HCT116 (cell line): ENCODE data around the gene IGFBPL1. TPM values are rescaled to one million over a fixed set of nuclear protein-coding genes. Genes with fewer than 3 reads are reported as not detected.

Experiments
- ATAC-seq: fragments of 200-7000 bp; cut with Tn5 transposase; 2 replicates; pipeline ENCODE4 v1.9.1; 2020; ENCODE audit warnings: mild to moderate bottlenecking, moderate library complexity
- BruUV-seq: library from RNA; stranded (reverse); fragments of 400-500 nt; replicated peaks from 2 replicates; lab custom pipeline; 2021; lab: Mats Ljungman, UMichigan
- CTCF ChIA-PET: fragments of 300-600 bp; sonication (Branson Sonifier 250); formaldehyde crosslinking; loops from one replicate; lab custom pipeline; 2021; ENCODE audit warnings: antibody characterized with exemption; lab: Charles Lee
- POLR2A ChIA-PET: fragments of 300-600, 350-600 bp; sonication (Branson Sonifier 250); formaldehyde crosslinking; loops from one replicate; lab custom pipeline; 2021; ENCODE audit warnings: antibody characterized with exemption; lab: Charles Lee
- RAD21 ChIA-PET, 2 experiments: fragments of 300-600 bp; sonication (Branson Sonifier 250); formaldehyde crosslinking; loops; one replicate each; lab custom pipeline; 2023; ENCODE audit warnings: low total read pairs in 2 of 2; ENCODE audit not compliant: uncharacterized antibody in 2 of 2, unreplicated experiment in 2 of 2, low non-redundant PET in 1 of 2; lab: Charles Lee
- DNase-seq: peaks from one replicate; pipeline ENCODE4 v3.0.0-alpha.2; 2010; ENCODE audit warnings: low read depth, low spot score
- H2AFZ ChIP-seq: fragments of 200-600 bp; shearing (Covaris generic), sonication (generic); 2 replicates; pipeline ENCODE4 v1.6.1; 2017; ENCODE audit warnings: low read depth, mixed run types, mixed read lengths, antibody characterized with exemption, low read length; ENCODE audit not compliant: poor library complexity, severe bottlenecking
- H3K27ac ChIP-seq: 2 replicates; pipeline ENCODE4 v1.5.1; 2012; ENCODE audit warnings: low read depth, low read length
- H3K27me3 ChIP-seq: fragments of 200-600 bp; sonication (generic); 2 replicates; pipeline ENCODE4 v1.6.1; 2016; ENCODE audit warnings: mixed run types, low read length, mixed read lengths; ENCODE audit not compliant: insufficient read depth
- H3K36me3 ChIP-seq, 2 experiments: fragments of 200-500 bp in 1 of 2; fragments of 200-600 bp in 1 of 2; sonication (Bioruptor generic) in 1 of 2; sonication (generic) in 1 of 2; 2 replicates each; pipeline versions ENCODE4 v1.5.1 to v1.6.1; 2014 to 2016; ENCODE audit warnings: low read length in 2 of 2, inconsistent platforms in 1 of 2, mixed read lengths in 1 of 2, mixed run types in 1 of 2; ENCODE audit not compliant: insufficient read depth in 2 of 2, control insufficient read depth in 1 of 2
- H3K4me1 ChIP-seq, 2 experiments: fragments of 200-600 bp in 1 of 2; sonication (generic) in 1 of 2; 2 replicates each; pipeline versions ENCODE4 v1.5.1 to v1.6.1; 2012 to 2017; ENCODE audit warnings: low read length in 2 of 2, inconsistent platforms in 1 of 2, mild to moderate bottlenecking in 1 of 2, mixed read lengths in 1 of 2, mixed run types in 1 of 2, moderate library complexity in 1 of 2; ENCODE audit not compliant: insufficient read depth in 2 of 2, control insufficient read depth in 1 of 2
- H3K4me2 ChIP-seq: fragments of 200-600 bp; sonication (generic); 2 replicates; pipeline ENCODE4 v1.6.1; 2017; ENCODE audit warnings: mixed run types, low read length, mixed read lengths
- H3K4me3 ChIP-seq, 2 experiments: fragments of 200-600 bp in 1 of 2; sonication (generic) in 1 of 2; replicated peaks in 1 of 2; 2 replicates each; pipeline ENCODE4 v1.5.1; 2011 to 2016; ENCODE audit warnings: low read length in 2 of 2, control low read depth in 1 of 2, low read depth in 1 of 2, mild to moderate bottlenecking in 1 of 2, mixed read lengths in 1 of 2, mixed run types in 1 of 2
- H3K79me2 ChIP-seq: fragments of 200-600 bp; sonication (generic); 2 replicates; pipeline ENCODE4 v1.6.1; 2017; ENCODE audit warnings: mild to moderate bottlenecking, mixed run types, low read length, moderate library complexity, mixed read lengths; ENCODE audit not compliant: insufficient read depth
- H3K9ac ChIP-seq: fragments of 200-600 bp; sonication (generic); 2 replicates; pipeline ENCODE4 v1.6.1; 2016; ENCODE audit warnings: low read length, mixed read lengths
- H3K9me2 ChIP-seq: fragments of 200-600 bp; sonication (generic), shearing (Covaris generic); 2 replicates; pipeline ENCODE4 v1.6.1; 2017; ENCODE audit warnings: mixed run types, mild to moderate bottlenecking, moderate library complexity; ENCODE audit not compliant: insufficient read depth
- H3K9me3 ChIP-seq, 2 experiments: fragments of 200-500 bp in 1 of 2; fragments of 200-600 bp in 1 of 2; sonication (Bioruptor generic) in 1 of 2; sonication (generic) in 1 of 2; 2 replicates each; pipeline ENCODE4 v1.6.1; 2014 to 2017; ENCODE audit warnings: low read length in 2 of 2, mixed read lengths in 2 of 2, inconsistent platforms in 1 of 2, low read depth in 1 of 2, mild to moderate bottlenecking in 1 of 2, mixed run types in 1 of 2, moderate library complexity in 1 of 2; ENCODE audit not compliant: control insufficient read depth in 1 of 2, insufficient read depth in 1 of 2
- H4K20me1 ChIP-seq: fragments of 200-600 bp; sonication (generic), shearing (Covaris generic); 2 replicates; pipeline ENCODE4 v1.6.1; 2017; ENCODE audit warnings: mixed run types, mild to moderate bottlenecking, moderate library complexity; ENCODE audit not compliant: insufficient read depth
- CBX3 ChIP-seq: IDR thresholded peaks from 2 replicates; pipeline ENCODE4 v1.6.1; 2012; ENCODE audit warnings: low read depth
- CEBPB ChIP-seq: IDR thresholded peaks from 2 replicates; pipeline ENCODE4 v1.6.1; 2012; ENCODE audit warnings: low read depth
- EGR1 ChIP-seq: IDR thresholded peaks from 2 replicates; pipeline ENCODE4 v1.6.1; 2012; ENCODE audit warnings: low read depth
- EZH2 ChIP-seq: fragments of 200-600 bp; sonication (generic); IDR thresholded peaks from 2 replicates; pipeline ENCODE4 v1.6.1; 2017; ENCODE audit warnings: antibody characterized with exemption, mixed run types
- EZH2phosphoT487 ChIP-seq: fragments of 200-600 bp; IDR thresholded peaks from 2 replicates; pipeline ENCODE4 v1.6.1; 2018; ENCODE audit warnings: antibody characterized with exemption, borderline replicate concordance
- JUND ChIP-seq: IDR thresholded peaks from 2 replicates; pipeline ENCODE4 v1.6.1; 2012
- POLR2A ChIP-seq: IDR thresholded peaks from 2 replicates; pipeline ENCODE4 v1.7.0; 2011; ENCODE audit warnings: borderline replicate concordance; ENCODE audit not compliant: insufficient read depth, insufficient read length; ENCODE audit errors: extremely low read depth
- SIN3A ChIP-seq: IDR thresholded peaks from 2 replicates; pipeline ENCODE4 v1.6.1; 2012; ENCODE audit warnings: low read depth
- SP1 ChIP-seq: IDR thresholded peaks from 2 replicates; pipeline ENCODE4 v1.6.1; 2012; ENCODE audit warnings: low read depth
- SRF ChIP-seq: IDR thresholded peaks from 2 replicates; pipeline ENCODE4 v1.6.1; 2012; ENCODE audit warnings: low read depth
- TCF7L2 ChIP-seq: IDR thresholded peaks from 2 replicates; pipeline ENCODE4 v1.7.0; 2011; ENCODE audit warnings: borderline replicate concordance, inconsistent platforms; ENCODE audit not compliant: insufficient read depth, insufficient read length; ENCODE audit errors: extremely low read depth
- YY1 ChIP-seq: IDR thresholded peaks from 2 replicates; pipeline ENCODE4 v1.6.1; 2011; ENCODE audit warnings: low read length, low read depth, moderate library complexity, mild to moderate bottlenecking; ENCODE audit not compliant: insufficient replicate concordance; ENCODE audit errors: extremely low read depth
- ZFX ChIP-seq: fragments of 450-650 bp; IDR thresholded peaks from 2 replicates; pipeline ENCODE4 v1.6.1; 2017
- ZNF274 ChIP-seq: fragments of 200-500 bp; sonication (Bioruptor generic); IDR thresholded peaks from 2 replicates; pipeline ENCODE4 v1.6.1; 2014; ENCODE audit warnings: mild to moderate bottlenecking, low read depth, low read length, inconsistent platforms
- intact Hi-C: fragments of 100-400 bp; cut with micrococcal nuclease; formaldehyde crosslinking; loops from 2 replicates; pipeline ENCODE4 v1.10.0; 2022
- total RNA-seq: library from RNA; stranded (reverse); gene quantifications from one replicate; pipeline ENCODE4 v1.2.1, GENCODE V29; 2021; ENCODE audit not compliant: unreplicated experiment
- TF ChIP-seq, protein P1 (sequence below): IDR thresholded peaks from 2 replicates; pipeline ENCODE4 v1.6.1; 2012
- TF ChIP-seq, protein P2 (sequence below): IDR thresholded peaks from 2 replicates; pipeline ENCODE4 v1.6.1; 2012
- TF ChIP-seq, protein P3 (sequence below): IDR thresholded peaks from 2 replicates; pipeline ENCODE4 v1.6.1; 2011; ENCODE audit warnings: mild to moderate bottlenecking, low read length, moderate library complexity; ENCODE audit not compliant: insufficient replicate concordance; ENCODE audit errors: extremely low read depth

Gene IGFBPL1
- total RNA-seq, 1 experiment from 2014 or later: not detected

DNA sequence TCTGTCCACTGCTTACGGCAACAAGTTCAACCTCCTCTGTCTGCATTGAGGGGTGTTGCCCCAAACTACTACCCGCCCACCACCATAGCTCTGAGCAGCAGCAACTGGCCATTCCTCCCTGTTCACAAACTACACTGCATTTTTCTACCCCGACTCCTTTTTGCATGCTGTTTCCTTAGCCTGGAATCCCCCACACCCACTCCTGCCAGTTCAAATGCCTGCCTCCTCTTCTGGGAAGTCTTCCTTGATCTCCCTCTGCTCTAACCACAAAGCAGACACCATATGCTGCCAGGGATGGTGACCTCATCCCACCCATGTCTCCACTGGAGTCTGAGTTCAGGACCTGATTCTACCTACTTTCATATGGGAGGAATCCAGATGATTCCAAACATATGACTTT, 18.5 kb downstream of the IGFBPL1 start:
- POLR2A ChIA-PET: no interaction called here
- intact Hi-C loops: loop anchor here (10.0 kb wide), 1 partner anchor 821 kb away; no protein-coding TSS in a partner anchor
- H4K20me1 ChIP-seq: no peaks in the 10 kb centered on the region
- H2AFZ ChIP-seq: no peak overlapping the region
- BruUV-seq: no TSS peak
- RAD21 ChIA-PET: no interaction called here
- H3K4me3 ChIP-seq: no peak overlapping the region
- TF ChIP-seq SIN3A (no peak), SP1 (no peak), POLR2A (no peak), YY1 (no peak), EGR1 (no peak), TCF7L2 (no peak), EZH2 (no peak), SRF (no peak), JUND (no peak)
- TF ChIP-seq, protein P1, sequence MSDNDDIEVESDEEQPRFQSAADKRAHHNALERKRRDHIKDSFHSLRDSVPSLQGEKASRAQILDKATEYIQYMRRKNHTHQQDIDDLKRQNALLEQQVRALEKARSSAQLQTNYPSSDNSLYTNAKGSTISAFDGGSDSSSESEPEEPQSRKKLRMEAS: no peak
- H3K4me2 ChIP-seq: no peak overlapping the region
- no peaks in the 10 kb centered on the region for H3K79me2 ChIP-seq
- peaks cover 21% of the 10 kb centered on the region; the same call in 1 of the 2 replicates for H3K27me3 ChIP-seq
- CTCF ChIA-PET: no interaction called here
- no peaks in the 10 kb centered on the region for H3K9me2 ChIP-seq
- H3K9ac ChIP-seq: no peak overlapping the region
- no peaks in the 10 kb centered on the region for H3K4me1 ChIP-seq
- no peaks in the 10 kb centered on the region for H3K36me3 ChIP-seq
- H3K27ac ChIP-seq: no peak overlapping the region
- no peaks in the 10 kb centered on the region for H3K9me3 ChIP-seq
- DNase-seq: no peak
- no peak for ATAC-seq

DNA sequence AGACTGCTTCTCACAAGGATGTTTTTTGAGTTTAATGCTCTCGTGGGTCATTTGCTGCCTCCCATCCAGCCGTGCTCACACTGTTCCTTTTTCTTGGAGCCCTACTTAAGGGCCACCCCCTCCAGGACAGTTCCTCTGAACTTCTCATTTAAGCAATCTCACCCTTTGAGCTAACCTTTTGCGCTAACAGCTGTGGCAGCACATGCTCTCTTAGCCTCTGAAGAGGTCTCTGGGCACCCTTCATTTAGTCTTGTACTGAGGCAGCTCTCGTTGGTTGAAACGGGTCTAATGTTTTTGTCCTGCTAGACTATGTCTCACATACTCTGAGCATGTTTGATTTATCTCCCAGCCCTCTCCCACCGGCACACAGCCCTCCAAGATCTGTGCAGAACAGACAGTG, 19.9 kb downstream of the IGFBPL1 start:
- ATAC-seq (no peak), DNase-seq (no peak)
- Histone ChIP-seq H2AFZ (no peak overlapping the region), H3K27me3 (peaks cover 21% of the 10 kb centered on the region; the same call in 1 of the 2 replicates), H3K9me2 (no peaks in the 10 kb centered on the region), H3K4me2 (no peak overlapping the region), H3K9ac (no peak overlapping the region), H4K20me1 (no peaks in the 10 kb centered on the region), H3K79me2 (no peaks in the 10 kb centered on the region), H3K4me3 (no peak overlapping the region), H3K27ac (no peak overlapping the region), H3K36me3 (no peaks in the 10 kb centered on the region), H3K4me1 (no peaks in the 10 kb centered on the region), H3K9me3 (no peaks in the 10 kb centered on the region)
- BruUV-seq: no TSS peak
- RAD21 ChIA-PET: no interaction called here
- POLR2A ChIA-PET: no interaction called here
- intact Hi-C loops: loop anchor here (10.0 kb wide), 1 partner anchor 820 kb away; no protein-coding TSS in a partner anchor
- TF ChIP-seq ZNF274 (no peak), SIN3A (no peak), ZFX (no peak), CEBPB (no peak), POLR2A (no peak), EZH2phosphoT487 (no peak), CBX3 (no peak), JUND (no peak)
- TF ChIP-seq, protein P2, sequence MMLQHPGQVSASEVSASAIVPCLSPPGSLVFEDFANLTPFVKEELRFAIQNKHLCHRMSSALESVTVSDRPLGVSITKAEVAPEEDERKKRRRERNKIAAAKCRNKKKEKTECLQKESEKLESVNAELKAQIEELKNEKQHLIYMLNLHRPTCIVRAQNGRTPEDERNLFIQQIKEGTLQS: no peak
- TF ChIP-seq, protein P3, sequence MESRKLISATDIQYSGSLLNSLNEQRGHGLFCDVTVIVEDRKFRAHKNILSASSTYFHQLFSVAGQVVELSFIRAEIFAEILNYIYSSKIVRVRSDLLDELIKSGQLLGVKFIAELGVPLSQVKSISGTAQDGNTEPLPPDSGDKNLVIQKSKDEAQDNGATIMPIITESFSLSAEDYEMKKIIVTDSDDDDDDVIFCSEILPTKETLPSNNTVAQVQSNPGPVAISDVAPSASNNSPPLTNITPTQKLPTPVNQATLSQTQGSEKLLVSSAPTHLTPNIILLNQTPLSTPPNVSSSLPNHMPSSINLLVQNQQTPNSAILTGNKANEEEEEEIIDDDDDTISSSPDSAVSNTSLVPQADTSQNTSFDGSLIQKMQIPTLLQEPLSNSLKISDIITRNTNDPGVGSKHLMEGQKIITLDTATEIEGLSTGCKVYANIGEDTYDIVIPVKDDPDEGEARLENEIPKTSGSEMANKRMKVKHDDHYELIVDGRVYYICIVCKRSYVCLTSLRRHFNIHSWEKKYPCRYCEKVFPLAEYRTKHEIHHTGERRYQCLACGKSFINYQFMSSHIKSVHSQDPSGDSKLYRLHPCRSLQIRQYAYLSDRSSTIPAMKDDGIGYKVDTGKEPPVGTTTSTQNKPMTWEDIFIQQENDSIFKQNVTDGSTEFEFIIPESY: no peak
- CTCF ChIA-PET: interaction anchor here (1.1 to 1.8 kb wide), 2 partner anchors 11 to 13 kb away, joined by 3 to 7 read pairs; partner anchors contain the start of gene ALDH1B1
